ENCODE measurements around the gene AMH.
A peak's percentile ranks its signal among the peaks of the same experiment; 100 is the strongest.

Gene AMH

DNA sequence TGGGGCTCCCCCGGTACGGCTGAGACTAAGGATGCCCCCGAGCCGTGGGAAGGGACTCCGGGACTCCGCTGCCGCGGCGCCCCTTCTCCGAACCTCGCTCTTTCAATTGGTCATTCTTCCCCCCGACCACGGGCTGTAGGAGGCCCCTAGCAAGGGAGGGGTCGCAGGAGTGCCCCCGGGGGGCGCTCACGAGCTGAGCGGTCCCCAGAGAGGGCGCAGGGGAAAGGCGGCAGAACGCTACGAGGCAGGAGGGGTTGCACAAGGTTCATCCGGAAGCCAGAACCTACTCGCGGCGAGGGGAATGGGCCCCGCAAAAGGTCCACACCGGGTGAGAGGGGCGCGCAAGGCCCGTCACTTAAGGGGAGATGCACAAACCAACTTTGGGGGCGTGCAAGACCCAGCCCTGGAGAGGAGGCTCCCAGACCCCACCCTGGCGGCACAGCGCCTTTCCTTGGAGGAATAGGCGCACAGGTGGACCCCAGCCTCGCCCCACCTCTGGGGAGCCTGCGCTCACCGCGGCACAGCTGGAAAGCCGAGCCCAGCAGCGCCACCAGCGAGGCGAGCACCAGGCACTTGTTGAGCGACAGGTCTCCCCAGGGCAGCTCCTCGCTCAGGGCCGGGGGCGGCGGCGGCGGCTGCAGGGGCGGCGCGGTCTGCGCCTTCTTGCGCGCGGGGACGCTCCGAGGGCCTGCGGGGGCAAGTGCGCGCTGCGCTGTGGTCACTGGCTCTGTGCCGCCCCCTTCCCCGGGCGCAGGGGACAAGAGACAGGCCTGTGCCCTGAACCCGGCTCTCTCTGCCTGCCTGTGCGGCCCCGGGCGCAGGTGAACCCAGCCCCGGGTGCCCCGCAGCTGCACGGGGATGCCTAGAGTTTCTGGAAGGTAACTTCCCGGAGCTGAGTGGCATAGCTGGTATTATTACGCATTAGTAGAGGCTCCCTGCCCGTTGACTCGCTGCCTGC, 4.3 kb downstream of the AMH start:
- FAIRE-seq (peak; percentile 56), DNase-seq (ENCODE audit: insufficient read length, low spot score) (no peak)
- TF ChIP-seq POLR2AphosphoS5 (IDR thresholded peaks at IDR 0.05; ENCODE audit: low read depth, low read length) = no peak
- TF ChIP-seq POLR2A (IDR thresholded peaks at IDR 0.05; ENCODE audit: low read depth, low read length) = no peak
- no peak for TF ChIP-seq PAX5 (IDR thresholded peaks at IDR 0.05; ENCODE audit: insufficient read depth, low read length, severe bottlenecking)

DNA sequence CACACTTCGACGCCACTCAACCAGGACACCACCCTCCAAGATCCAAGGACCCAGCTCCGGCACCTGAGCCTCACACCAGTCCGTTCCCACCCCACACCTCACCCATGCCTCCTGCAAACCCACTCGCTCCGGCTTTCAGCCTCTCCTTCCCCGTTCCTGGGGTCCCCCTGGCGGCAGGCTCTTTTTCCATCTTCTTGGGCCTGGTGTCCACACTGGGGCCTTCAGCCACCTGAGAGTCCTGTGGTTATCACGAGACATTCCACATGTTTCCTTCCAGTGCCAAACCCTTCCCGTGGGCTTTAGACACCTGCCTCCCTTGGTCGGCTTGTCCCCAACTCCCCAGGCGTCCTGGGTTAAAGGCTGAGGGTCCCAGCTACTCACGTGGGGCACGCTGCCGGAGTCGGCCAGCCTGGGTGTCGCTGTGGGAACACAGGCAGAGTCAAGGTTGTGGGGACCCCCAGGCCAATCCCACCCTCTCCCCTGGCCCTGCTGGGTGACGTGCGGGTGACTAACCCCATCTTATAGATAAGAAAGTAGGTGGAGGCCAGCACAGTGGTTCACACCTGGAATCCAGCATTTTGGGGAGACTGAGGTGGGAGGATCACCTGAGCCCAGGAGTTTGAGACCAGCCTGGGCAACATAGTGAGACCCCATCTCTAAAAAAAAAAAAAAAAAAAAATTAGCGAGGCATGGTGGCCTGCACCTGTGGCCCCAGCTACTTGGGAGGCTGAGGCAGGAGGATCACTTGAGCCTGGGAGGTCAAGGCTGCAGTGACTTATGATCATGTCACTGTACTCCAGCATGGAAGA, 5.1 kb downstream of the AMH start:
- no peak for FAIRE-seq
- DNase-seq (ENCODE audit: insufficient read length, low spot score) = no peak

DNA sequence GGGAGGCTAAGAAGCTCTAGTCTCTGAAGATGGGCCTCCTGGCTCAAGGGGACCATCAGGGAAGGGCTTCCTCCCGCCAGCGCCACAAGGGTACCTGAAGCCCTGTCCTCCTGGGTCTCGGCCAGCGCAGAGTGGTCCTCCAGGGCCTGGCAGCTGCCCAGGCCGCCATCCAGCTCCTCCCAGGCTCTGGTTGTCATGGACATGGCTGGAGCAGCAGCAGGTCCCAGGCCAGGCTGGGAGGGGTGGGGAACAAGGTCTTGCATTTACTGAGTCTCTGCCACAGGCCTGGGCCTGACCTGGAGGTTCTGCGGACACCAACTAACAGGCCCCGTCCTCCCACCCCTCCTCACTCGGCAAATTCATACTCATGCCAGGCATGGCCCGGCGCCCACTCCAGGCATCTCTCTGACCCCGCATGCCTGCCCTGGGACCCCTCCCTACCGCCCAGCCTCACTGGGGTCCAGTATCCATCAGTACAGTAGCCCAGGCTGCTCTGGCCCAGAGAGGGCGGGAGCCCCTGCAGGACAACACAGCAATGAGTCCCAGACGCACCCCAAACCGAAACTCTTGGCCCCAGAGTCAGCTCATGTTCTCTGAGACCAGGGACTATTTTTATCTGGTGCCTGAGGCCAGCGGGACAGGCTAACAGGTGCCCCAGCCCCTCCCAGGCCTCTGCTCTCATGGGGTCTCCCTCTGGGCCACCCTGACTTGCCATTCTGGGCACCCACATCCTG, 6.2 kb downstream of the AMH start:
- TF ChIP-seq POLR2A (IDR thresholded peaks at IDR 0.05; ENCODE audit: low read depth, low read length) (no peak), TAF1 (IDR thresholded peaks at IDR 0.05; ENCODE audit: low read depth, low read length) (no peak), SPI1 (IDR thresholded peaks at IDR 0.05; ENCODE audit: low read depth, low read length) (no peak), POLR2AphosphoS5 (IDR thresholded peaks at IDR 0.05; ENCODE audit: low read depth, low read length) (no peak), PAX5 (IDR thresholded peaks at IDR 0.05; ENCODE audit: insufficient read depth, low read length, severe bottlenecking) (no peak), POU2F2 (IDR thresholded peaks at IDR 0.05; ENCODE audit: low read depth, low read length) (no peak)
- DNase-seq (ENCODE audit: insufficient read length, low spot score) (no peak), FAIRE-seq (peak; percentile 62)

More for the DNA sequence above, 5.1 kb downstream of the AMH start:
- no peak for TF ChIP-seq POU2F2 (IDR thresholded peaks at IDR 0.05; ENCODE audit: low read depth, low read length)
- no peak for TF ChIP-seq SPI1 (IDR thresholded peaks at IDR 0.05; ENCODE audit: low read depth, low read length)
- TF ChIP-seq TAF1 (IDR thresholded peaks at IDR 0.05; ENCODE audit: low read depth, low read length) = no peak
- TF ChIP-seq POLR2AphosphoS5 (IDR thresholded peaks at IDR 0.05; ENCODE audit: low read depth, low read length) = no peak
- TF ChIP-seq PAX5 (IDR thresholded peaks at IDR 0.05; ENCODE audit: insufficient read depth, low read length, severe bottlenecking) = no peak
- no peak for TF ChIP-seq POLR2A (IDR thresholded peaks at IDR 0.05; ENCODE audit: low read depth, low read length)

DNA sequence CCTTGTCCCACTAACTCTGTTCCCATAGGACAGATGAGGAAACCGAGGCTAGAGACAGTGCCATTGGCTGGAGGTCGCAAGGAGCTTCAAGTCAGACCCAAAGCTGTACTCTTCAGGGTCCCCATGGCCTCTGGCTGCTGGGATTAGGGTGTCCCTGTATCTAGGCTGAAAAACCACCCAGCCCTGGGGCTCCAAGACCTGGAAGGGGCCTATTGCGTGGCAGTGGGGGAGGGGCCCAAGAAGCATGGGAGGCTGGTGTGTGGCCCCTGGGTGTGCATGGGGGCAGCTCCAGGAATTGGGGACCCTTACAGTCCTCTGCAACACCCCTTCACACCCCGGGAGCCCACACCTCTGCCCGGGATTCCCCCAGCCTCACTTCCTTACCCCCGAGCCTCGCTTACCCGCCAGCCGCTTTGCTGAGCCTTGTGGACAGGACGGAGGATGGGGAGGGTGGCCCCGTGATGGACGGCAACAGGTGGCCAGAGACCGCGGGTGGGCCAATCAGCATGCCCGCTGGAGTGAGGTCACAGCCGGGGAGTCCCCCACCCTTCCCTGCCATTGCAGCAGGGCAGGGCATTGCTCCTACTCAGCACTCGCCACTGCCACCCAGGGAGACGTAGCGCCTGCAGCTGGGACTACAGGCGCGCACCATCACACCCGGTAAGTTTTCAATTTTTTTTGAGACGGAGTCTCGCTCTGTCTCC, 7.0 kb downstream of the AMH start, which contains the start of gene JSRP1:
Gene JSRP1, minus strand, starts transcription at position 436 of the 704 bp plus-strand sequence. CDS start 1,103 bp downstream, outside the sequence.
- FAIRE-seq = no peak
- TF ChIP-seq POU2F2 (IDR thresholded peaks at IDR 0.05; ENCODE audit: low read depth, low read length) = no peak
- TF ChIP-seq SPI1 (IDR thresholded peaks at IDR 0.05; ENCODE audit: low read depth, low read length) = no peak
- no peak for TF ChIP-seq POLR2AphosphoS5 (IDR thresholded peaks at IDR 0.05; ENCODE audit: low read depth, low read length)
- no peak for TF ChIP-seq POLR2A (IDR thresholded peaks at IDR 0.05; ENCODE audit: low read depth, low read length)
- TF ChIP-seq TAF1 (IDR thresholded peaks at IDR 0.05; ENCODE audit: low read depth, low read length) = no peak
- TF ChIP-seq PAX5 (IDR thresholded peaks at IDR 0.05; ENCODE audit: insufficient read depth, low read length, severe bottlenecking) = no peak
- no peak for DNase-seq (ENCODE audit: insufficient read length, low spot score)

DNA sequence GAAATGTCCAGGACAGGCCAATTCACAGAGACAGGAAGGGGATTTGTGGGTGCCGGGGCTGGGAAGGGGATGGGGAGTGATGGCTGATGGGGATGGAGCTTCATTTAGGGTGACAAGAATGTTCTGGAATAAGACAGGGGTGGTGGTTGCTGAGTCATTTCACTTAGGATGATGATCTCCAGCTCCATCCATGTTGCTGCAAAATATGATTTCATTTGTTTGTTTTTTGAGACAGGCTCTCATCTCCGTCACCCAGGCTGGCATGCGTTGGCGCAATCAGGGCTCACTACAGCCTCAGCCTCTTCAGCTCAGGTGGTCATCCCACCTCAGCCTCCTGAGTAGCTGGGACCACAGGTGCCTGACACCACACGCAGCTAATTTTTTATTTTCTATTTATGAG, 10.2 kb downstream of the AMH start:
- no peak for DNase-seq (ENCODE audit: insufficient read length, low spot score)
- peak; percentile 16 for FAIRE-seq
- TF ChIP-seq POLR2AphosphoS5 (IDR thresholded peaks at IDR 0.05; ENCODE audit: low read depth, low read length) (no peak), TAF1 (IDR thresholded peaks at IDR 0.05; ENCODE audit: low read depth, low read length) (no peak), SPI1 (IDR thresholded peaks at IDR 0.05; ENCODE audit: low read depth, low read length) (no peak), PAX5 (IDR thresholded peaks at IDR 0.05; ENCODE audit: insufficient read depth, low read length, severe bottlenecking) (no peak), POLR2A (IDR thresholded peaks at IDR 0.05; ENCODE audit: low read depth, low read length) (no peak), POU2F2 (IDR thresholded peaks at IDR 0.05; ENCODE audit: low read depth, low read length) (no peak)

DNA sequence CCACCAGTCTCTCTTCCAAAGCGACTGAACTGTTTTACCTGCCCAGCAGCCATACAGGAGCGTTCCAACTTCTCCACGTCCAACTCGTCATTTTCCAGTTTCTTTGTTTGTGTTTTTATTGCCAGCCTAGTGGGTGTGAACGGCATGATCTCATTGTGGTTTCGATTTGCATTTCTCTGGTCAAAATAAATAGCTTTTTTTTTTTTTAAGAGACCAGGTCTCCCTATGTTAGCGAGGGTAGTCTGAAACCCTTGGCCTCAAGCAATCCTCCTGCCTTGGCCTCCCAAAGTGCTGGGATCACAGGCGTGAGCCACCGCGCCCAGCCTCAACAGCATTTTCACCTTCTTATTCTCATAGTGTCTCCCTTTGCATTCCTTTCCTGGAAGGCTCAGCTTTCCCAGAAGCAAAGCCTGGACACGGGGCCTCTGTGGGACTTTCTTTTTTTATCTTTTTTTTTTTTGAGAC, 11.2 kb downstream of the AMH start:
- FAIRE-seq (peak; percentile 84), DNase-seq (ENCODE audit: insufficient read length, low spot score) (no peak)
- TF ChIP-seq POU2F2 (IDR thresholded peaks at IDR 0.05; ENCODE audit: low read depth, low read length) = peak; percentile 69
- TF ChIP-seq TAF1 (IDR thresholded peaks at IDR 0.05; ENCODE audit: low read depth, low read length) = no peak

DNA sequence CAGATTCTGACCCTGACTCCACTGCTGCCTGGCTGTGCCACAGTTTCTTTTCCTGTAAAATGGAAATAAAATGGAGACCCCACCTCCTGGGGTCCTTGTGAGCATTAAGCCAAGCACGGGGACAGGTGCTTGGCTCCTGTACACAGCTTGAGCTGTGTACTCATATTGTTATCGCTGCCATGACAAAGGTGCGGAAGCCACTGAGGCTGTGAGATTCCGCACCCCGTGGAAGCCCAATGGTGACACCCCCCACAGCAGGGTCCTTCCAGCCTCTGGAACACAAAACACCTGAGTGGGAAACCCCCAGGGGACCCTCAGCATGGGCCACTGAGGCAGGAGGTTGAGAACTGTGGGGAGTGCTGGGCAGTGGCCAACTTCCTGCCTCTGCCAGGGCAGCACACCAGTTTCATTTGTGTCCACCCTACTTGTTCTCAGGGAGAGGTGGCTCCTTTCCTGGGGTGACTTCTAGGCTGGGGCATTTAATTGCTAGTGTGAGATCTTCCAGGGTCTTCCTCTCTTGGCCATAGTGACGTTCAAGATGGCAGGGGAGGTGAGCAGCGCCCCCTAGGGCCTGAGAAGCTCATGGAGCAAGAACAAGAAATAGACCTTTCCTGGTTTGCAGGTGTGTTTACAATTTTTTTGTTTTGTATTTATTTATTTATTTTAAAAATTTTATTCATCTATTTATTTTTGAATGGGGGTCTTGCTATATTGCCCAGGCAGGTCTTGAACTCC, 12.5 kb downstream of the AMH start:
- FAIRE-seq = no peak
- no peak for DNase-seq (ENCODE audit: insufficient read length, low spot score)
- no peak for TF ChIP-seq PAX5 (IDR thresholded peaks at IDR 0.05; ENCODE audit: insufficient read depth, low read length, severe bottlenecking)
- no peak for TF ChIP-seq POLR2A (IDR thresholded peaks at IDR 0.05; ENCODE audit: low read depth, low read length)
- TF ChIP-seq POLR2AphosphoS5 (IDR thresholded peaks at IDR 0.05; ENCODE audit: low read depth, low read length) = no peak
- no peak for TF ChIP-seq POU2F2 (IDR thresholded peaks at IDR 0.05; ENCODE audit: low read depth, low read length)
- TF ChIP-seq TAF1 (IDR thresholded peaks at IDR 0.05; ENCODE audit: low read depth, low read length) = no peak
- no peak for TF ChIP-seq SPI1 (IDR thresholded peaks at IDR 0.05; ENCODE audit: low read depth, low read length)
